ENCODE data around the gene GCFC2. TPM values are rescaled to one million over a fixed set of nuclear protein-coding genes. Genes with fewer than 3 reads are reported as not detected.

Gene GCFC2
- total RNA-seq, 6 experiments from 2014 or later, result 10.9 to 21.6 (median 16.5) TPM

- Histone ChIP-seq H3K9me3 (no peaks in the 10 kb centered on the region), H3K4me1 (no peaks in the 10 kb centered on the region), H3K4me3 (no peak overlapping the region), H3K36me3 (no peaks in the 10 kb centered on the region), H3K27me3 (no peaks in the 10 kb centered on the region), H3K27ac (no peak overlapping the region)
- ATAC-seq (no peak), DNase-seq (no peak)
- intact Hi-C loops (cut with DNase I), result no loop called here
- WGBS (ENCODE audit: insufficient coverage, low coverage, low lambda C conversion rate, missing lambda C conversion rate), result 100% methylated on average over 1 of the region's 1 CpG
- TF ChIP-seq POLR2A (IDR thresholded peaks at IDR 0.05) (no peak), CTCF (IDR thresholded peaks at IDR 0.05) (no peak)
Measured at GRCh38 chr2:75737961-75738360, 27.2 kb upstream of the GCFC2 start.

- no peak for TF ChIP-seq CTCF (IDR thresholded peaks at IDR 0.05)
- no peak for TF ChIP-seq POLR2A (IDR thresholded peaks at IDR 0.05)
- intact Hi-C loops (cut with DNase I), result no loop called here
- Histone ChIP-seq H3K9me3 (no peaks in the 10 kb centered on the region), H3K27ac (no peak overlapping the region), H3K27me3 (no peaks in the 10 kb centered on the region), H3K4me1 (no peaks in the 10 kb centered on the region), H3K36me3 (no peaks in the 10 kb centered on the region), H3K4me3 (no peak overlapping the region)
- no peak for DNase-seq
- no peak for ATAC-seq
- WGBS (ENCODE audit: insufficient coverage, low coverage, low lambda C conversion rate, missing lambda C conversion rate), result 62% methylated on average over 4 of the region's 4 CpGs
Measured at GRCh38 chr2:75736276-75736675, 25.6 kb upstream of the GCFC2 start.

GRCh38 chr2:75729861-75730260, 19.1 kb upstream of the GCFC2 start:
- no peak for TF ChIP-seq POLR2A (IDR thresholded peaks at IDR 0.05)
- TF ChIP-seq CTCF (IDR thresholded peaks at IDR 0.05), result peak in 3 of 4 donors; percentile 11 to 33 (median 20)
- Histone ChIP-seq H3K4me1 (no peaks in the 10 kb centered on the region), H3K36me3 (no peaks in the 10 kb centered on the region), H3K9me3 (no peaks in the 10 kb centered on the region), H3K27me3 (no peaks in the 10 kb centered on the region), H3K27ac (no peak overlapping the region), H3K4me3 (no peak overlapping the region)
- 50% methylated on average over 5 of the region's 5 CpGs for WGBS (ENCODE audit: insufficient coverage, low coverage, low lambda C conversion rate, missing lambda C conversion rate)
- DNase-seq, result no peak
- peak in 1 of 4 donors; percentile 22 for ATAC-seq
- intact Hi-C loops (cut with DNase I), result no loop called here

GRCh38 chr2:75728614-75729419, 18.1 kb upstream of the GCFC2 start:
- Histone ChIP-seq H3K36me3 (no peaks in the 10 kb centered on the region), H3K4me3 (no peak overlapping the region), H3K27me3 (no peaks in the 10 kb centered on the region), H3K27ac (no peak overlapping the region), H3K4me1 (no peaks in the 10 kb centered on the region), H3K9me3 (no peaks in the 10 kb centered on the region)
- TF ChIP-seq POLR2A (IDR thresholded peaks at IDR 0.05) (no peak), CTCF (IDR thresholded peaks at IDR 0.05) (no peak)
- ATAC-seq (no peak), DNase-seq (no peak)
- 67% methylated on average over 5 of the region's 6 CpGs for WGBS (ENCODE audit: insufficient coverage, low coverage, low lambda C conversion rate, missing lambda C conversion rate)
- intact Hi-C loops (cut with DNase I), result no loop called here

Measured in right lobe of liver (tissue), 6 donors.